Measurements from ENCODE around the gene LCE3D.
"Not testable (repeated sequence)": the region's sequence is repeated elsewhere in the genome, so short reads cannot be mapped to it uniquely, and the experiment has no call there.

Gene LCE3D

DNA sequence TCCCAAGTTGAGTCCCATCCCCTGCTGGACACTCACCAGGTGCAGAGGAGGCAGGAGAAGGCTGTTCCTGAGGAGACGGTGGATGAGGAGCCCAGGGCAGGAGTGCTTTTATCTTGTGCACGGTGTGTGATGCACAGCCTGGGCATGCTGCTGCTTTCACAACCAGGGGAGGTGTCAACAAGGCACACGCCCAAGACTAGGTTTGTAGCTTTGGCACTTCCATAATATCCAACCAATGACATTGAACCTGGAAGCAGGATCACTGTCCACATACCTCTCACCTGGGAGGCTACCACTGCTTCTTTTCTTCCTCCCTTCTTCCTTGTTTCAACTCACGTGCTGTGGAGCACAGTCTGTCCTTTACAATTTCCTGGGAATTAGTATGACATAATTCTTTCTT is at the start of gene LCE3D:
Gene LCE3D (minus strand): TSS at position 84 of the 400 bp plus-strand sequence. CDS start 580 bp downstream, outside the sequence.
- DNase-seq (ENCODE audit: low read depth in 1 of 2, low spot score in 1 of 2), result no peak

- no peak for DNase-seq (ENCODE audit: low read depth in 1 of 2, low spot score in 1 of 2)
These were observed 46.4 kb upstream of the LCE3D start for GRCh38 chr1:152626744-152627143.

DNA sequence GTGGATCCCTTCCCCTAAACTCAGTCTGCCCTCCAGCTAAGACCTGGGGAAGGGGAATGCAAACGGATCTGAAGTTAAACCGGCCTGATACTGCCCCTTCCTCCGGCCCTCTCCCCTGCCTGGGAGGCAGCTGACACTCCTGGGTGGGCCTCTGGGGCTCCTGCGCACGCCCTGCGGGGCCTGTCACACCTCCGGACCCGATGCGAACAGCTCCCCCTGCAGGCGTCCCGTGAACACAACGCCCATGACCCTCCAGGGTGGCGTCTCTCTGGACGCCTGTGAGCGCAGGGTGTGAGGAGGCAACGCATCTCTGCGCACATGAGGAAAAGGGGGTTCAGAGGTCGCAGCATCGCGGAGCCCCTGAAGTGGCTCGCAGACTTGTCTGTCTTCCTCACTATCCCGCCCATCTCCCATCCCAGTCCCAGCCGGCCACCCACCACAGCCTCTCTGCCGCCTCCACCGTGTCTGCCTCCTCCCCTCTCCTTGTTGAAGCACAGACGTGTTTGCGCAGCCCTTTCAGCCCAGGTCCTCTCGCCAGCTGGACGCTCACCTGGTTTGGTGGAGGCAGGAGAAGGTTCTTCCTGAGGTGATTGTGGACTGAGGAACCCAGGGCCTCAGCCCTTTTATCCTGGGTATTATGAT is 43.0 kb upstream of the LCE3D start:
- DNase-seq (ENCODE audit: low read depth in 1 of 2, low spot score in 1 of 2), result no peak

DNA sequence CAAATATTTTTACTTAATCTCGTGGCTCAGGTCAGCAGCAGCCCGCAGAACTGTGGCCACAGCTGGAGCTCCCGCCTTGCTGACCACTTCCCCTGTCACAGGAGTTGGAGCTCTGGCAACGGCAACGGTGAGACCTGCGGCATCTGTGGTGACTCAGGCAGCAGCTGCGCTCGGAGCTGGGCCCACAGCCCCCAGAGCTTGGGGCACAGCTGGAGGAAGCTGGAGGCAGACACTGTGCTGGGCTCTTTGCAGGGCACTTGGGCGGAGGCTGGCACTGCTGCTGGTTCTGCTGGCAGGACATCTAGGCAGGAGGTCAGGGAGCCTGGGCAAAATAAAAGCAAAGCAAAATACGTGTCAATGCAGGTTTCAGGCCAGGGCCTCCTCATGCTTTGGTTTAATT is 42.5 kb upstream of the LCE3D start, which contains the start of gene LCE3A:
Gene LCE3A (minus strand): TSS at position 301 of the 400 bp plus-strand sequence. CDS start 0 bp downstream, at position 301.
- DNase-seq (ENCODE audit: low read depth in 1 of 2, low spot score in 1 of 2), result no peak

DNA sequence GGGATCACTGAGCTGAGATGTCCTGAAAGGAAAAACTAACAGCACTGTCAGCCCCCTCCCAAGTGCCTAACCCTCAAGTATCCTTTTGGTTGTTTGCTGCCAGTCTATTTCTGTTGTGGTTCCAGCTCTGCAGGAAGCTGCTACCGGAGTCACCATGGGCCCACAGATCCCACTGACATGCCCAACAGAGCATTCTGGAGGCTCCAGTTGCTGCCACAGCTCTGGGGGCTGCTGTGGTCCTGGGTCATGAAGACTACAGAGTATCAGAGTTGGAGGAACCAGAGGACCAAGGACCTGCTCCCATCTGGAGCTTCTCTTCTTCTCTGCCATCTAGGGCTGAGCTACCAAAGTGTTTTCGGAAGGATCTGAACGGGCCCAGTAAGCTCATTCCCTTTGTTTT is 41.7 kb upstream of the LCE3D start:
- no peak for DNase-seq (ENCODE audit: low read depth in 1 of 2, low spot score in 1 of 2)

DNA sequence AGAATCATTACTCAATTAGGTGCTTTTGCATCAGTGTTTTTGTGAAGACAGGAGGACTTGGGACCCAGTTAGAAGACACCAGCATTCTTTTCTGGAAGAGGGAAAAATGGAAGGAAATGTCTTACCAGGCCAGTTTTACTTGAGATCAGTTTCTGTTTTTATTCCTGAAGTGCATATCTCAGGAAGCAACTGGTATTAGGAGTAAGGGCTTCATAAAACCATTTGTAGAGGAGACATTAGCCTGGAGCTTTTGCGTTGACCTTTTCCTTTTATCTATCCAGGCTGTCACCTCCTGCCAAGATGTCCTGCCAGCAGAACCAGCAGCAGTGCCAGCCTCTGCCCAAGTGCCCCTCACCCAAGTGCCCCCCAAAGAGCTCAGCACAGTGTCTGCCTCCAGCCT is 33.2 kb upstream of the LCE3D start, which contains the start of gene LCE3B:
Gene LCE3B (plus strand): TSS at position 301 of the 400 bp plus-strand sequence. CDS start 0 bp downstream, at position 301.
- no peak for DNase-seq (ENCODE audit: low read depth in 1 of 2, low spot score in 1 of 2)

DNA sequence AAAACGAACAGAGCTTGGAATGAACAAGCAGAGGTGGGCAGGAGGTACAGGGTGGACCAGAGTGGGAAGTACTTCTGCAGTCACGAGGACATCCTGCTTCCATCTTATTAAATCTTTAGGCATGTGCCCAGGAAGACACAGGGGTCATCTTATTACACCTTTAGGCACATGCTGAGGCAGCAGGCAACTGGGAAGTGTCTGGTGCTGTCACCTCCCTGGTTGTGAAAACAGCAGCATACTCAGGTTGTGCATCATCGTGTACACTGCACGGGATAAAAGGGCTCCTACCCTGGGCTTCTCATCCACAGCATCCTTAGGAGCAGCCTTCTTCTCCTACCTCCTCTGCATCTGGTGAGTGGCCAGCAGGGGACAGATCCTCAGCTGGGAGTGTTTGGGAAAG is 19.6 kb upstream of the LCE3D start, which contains the start of gene LCE3C:
Gene LCE3C (plus strand): TSS at position 301 of the 400 bp plus-strand sequence. CDS start 498 bp downstream, outside the sequence.
- DNase-seq (ENCODE audit: low read depth in 1 of 2, low spot score in 1 of 2), result no peak

- no peak for DNase-seq (ENCODE audit: low read depth in 1 of 2, low spot score in 1 of 2)
These were observed 16.7 kb upstream of the LCE3D start for GRCh38 chr1:152596986-152597385.

GRCh38 chr1:152585586-152585985 is 5.3 kb upstream of the LCE3D start:
- no peak for DNase-seq (ENCODE audit: low read depth in 1 of 2, low spot score in 1 of 2)

DNA sequence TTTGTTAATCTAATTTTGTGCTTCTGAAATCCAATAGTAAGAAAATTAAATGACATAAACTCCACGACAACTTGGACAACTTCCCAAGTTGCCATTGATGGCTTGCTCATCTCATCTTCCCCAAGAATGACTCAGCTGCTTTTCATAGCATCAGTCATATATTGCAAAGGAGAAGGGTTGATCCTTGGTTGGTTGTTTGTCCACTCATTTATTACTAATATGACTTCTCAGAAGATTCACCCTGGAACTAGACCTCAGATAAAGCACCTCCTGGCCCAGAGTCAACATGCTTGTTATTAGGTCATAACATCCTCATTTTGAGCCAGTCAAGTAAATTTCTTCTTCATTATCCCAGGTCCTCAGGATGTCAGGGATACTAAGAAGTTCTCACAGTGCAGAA is 2.3 kb upstream of the LCE3D start:
- DNase-seq (ENCODE audit: low read depth in 1 of 2, low spot score in 1 of 2), result no peak

DNA sequence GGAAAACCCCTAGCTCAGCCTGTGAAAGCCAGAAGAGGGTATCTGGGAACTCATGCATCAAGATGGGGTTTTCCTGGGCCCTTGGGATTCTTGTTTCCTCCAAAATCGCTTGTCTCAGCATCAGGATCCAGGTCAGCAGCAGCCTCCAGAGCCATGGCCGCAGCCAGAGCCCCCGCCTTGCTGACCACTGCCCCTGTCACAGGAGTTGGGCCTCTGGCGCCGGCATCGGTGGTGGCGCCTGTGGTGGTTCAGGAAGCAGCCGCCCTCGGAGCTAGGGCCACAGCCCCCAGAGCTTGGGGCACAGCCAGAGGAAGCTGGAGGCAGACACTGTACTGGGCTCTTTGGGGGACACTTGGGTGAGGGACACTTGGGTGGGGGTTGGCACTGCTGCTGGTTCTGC is 790 bp downstream of the LCE3D start:
- DNase-seq (ENCODE audit: low read depth in 1 of 2, low spot score in 1 of 2), result not testable (repeated sequence)

GRCh38 chr1:152577168-152577567 is 3.1 kb downstream of the LCE3D start:
- no peak for DNase-seq (ENCODE audit: low read depth in 1 of 2, low spot score in 1 of 2)

- no peak for DNase-seq (ENCODE audit: low read depth in 1 of 2, low spot score in 1 of 2)
These were observed 13.6 kb downstream of the LCE3D start, which contains the start of gene LCE3E for GRCh38 chr1:152566681-152567080. TSS of gene LCE3E (minus strand) at chr1:152566780. CDS start at chr1:152566208, 572 bp downstream.

GRCh38 chr1:152565535-152566215 is 14.6 kb downstream of the LCE3D start:
- DNase-seq (ENCODE audit: low read depth in 1 of 2, low spot score in 1 of 2), result no peak

DNA sequence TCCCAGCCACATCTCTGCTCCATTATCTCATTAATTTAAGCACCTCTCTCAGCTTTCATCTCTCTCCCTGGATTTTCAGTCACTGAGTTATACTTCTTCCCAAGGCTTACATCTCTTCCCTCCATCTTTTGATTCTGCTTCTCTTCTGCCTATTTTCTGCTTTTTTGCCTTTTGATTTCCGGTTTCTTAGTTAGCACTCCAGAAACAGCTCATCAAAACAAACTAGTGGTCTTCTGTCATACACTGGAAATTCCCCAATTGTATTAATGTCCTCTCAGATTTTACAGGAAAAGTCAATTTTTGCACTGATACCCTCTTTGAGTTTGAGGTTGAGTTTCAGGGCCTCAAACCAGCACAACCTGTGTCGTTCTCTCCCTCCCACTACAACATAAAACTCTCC is 15.2 kb downstream of the LCE3D start:
- DNase-seq (ENCODE audit: low read depth in 1 of 2, low spot score in 1 of 2), result no peak

GRCh38 chr1:152548358-152548757 is 32.0 kb downstream of the LCE3D start:
- not testable (repeated sequence) for DNase-seq (ENCODE audit: low read depth in 1 of 2, low spot score in 1 of 2)

DNA sequence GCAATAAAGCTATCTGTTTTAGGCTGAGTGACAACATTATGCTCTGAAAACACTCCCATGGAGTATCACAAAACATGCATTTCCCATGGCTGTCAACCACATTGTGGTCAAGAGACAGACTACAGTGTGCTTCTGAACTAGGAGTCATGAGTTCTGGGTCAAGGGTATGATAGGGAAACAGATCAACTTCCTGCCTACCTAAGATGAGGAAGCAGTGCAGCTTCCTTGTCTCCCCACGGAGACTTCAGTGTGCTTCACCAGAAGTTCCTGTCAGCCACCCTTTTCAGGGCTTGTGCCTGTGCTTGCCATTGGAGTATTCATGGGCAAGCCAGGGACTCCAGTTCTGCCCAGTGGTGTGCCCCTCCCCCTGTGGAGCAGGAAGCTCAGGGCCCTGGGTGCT is 33.6 kb downstream of the LCE3D start:
- no peak for DNase-seq (ENCODE audit: low read depth in 1 of 2, low spot score in 1 of 2)

- no peak for DNase-seq (ENCODE audit: low read depth in 1 of 2, low spot score in 1 of 2)
These were observed 36.5 kb downstream of the LCE3D start for GRCh38 chr1:152543820-152544219.

GRCh38 chr1:152539901-152540300 is 40.4 kb downstream of the LCE3D start:
- DNase-seq (ENCODE audit: low read depth in 1 of 2, low spot score in 1 of 2), result no peak

DNA sequence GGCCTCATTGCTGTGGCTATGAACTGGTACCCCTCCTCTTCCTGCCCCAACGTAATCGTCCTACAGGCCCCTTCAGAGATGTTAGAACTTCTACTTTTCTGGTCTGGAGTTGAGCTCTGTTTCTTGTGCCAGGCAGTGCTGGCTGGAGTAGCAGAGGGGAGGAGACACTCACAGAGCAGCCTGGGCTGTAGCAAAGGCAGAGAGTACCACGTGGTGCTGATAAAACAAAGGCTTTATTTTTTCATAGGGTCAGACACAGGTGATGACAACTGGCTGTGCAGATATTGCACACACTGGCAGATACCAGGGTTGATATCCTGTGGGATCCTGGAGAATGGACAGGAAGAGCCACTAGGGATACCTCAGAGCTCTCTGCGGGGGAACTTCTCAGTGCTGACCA is 42.8 kb downstream of the LCE3D start:
- no peak for DNase-seq (ENCODE audit: low read depth in 1 of 2, low spot score in 1 of 2)

DNA sequence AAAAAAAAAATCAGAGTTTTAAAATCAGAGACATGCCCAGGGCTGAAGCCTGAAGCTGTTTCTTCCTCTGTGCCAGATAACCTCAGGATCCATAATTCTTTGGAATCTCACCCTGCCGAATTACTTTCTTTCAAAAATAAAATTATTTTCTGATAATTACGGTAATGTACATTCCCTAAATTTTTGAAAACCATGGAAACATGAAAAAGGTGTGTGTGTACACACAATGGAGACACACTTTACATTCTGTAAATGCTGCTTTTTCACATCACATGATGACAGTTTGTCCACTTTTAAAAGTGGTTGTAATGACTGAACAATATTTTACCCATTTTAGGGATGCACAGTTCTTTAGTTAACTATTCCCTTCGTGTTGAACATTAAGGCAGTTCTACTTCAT is 44.5 kb downstream of the LCE3D start:
- no peak for DNase-seq (ENCODE audit: low read depth in 1 of 2, low spot score in 1 of 2)

GRCh38 chr1:152533327-152533938 is 46.9 kb downstream of the LCE3D start:
- no peak for DNase-seq (ENCODE audit: low read depth in 1 of 2, low spot score in 1 of 2)
